GM19397 (cell line): ENCODE results near the gene PRR35.

Source experiments
- ATAC-seq: cut with Tn5 transposase; IDR thresholded peaks from one replicate; pipeline ENCODE4 v1.9.1; 2021; ENCODE audit warnings: mild to moderate bottlenecking, moderate library complexity; ENCODE audit not compliant: unreplicated experiment

PRR35 gene

DNA sequence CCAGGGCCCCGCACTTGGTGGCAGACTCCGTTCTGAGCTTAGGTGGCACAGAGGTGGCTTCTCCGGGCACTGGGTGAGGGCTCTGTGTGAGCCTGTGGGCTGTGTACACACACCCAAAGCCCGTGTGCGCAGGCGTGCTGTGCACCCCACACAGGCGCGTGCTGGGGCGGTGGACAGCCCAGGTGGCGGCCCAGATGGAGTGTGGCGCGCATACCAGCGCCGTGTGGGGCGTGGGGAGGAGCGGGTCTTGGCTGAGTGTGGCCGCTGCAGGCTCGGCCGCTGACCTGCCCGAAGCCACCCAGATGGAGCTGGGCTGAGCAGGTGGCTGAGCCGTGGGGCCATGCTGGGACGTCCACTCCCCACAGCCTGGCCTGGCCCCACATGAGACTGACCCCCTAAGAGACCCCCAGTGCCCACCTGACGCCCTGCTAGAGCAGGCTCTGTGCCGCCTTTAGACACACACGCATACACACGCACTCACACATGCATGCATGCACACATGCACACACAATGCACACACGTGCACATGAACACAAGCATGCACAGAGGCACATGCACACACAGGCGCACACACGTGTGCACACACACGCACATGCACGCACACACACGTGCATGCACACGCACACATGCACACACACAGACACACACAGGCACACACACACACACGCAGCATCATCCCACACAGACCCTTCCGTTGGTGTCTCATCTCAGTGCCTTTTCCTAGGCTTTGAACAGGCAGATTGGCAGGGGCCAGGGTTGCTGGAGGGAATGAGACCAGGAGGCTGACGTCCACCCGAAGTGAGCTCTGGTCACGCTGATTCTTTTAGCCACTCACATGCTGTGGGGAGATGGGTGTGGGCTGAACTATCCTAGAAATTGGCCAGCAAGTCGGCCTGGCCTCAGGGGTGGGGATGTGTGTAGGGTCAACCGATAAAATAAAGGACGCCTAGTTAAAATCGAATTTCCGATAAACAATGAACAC lies 2.1 kb downstream of the PRR35 start:
- no peak for ATAC-seq

DNA sequence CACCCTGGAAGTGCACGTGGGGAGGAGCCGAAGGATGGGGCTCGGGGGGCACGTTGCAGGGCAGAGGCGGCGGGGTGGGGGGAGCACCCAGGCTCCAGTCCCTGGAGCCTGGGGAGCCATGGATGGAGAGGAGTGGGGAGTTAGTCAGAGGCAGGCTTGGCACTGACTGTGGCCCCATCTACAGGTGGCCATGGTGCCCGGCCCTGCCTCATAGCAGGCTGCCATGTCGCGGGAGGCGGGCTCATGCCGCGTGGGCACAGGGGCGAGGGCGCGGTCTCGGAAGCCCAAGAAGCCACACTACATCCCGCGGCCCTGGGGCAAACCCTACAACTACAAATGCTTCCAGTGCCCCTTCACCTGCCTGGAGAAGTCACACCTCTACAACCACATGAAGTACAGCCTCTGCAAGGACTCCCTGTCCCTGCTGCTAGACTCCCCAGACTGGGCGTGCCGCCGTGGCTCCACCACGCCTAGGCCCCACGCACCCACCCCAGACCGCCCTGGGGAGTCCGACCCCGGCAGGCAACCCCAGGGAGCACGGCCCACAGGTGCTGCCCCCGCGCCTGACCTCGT lies 3.0 kb downstream of the PRR35 start:
- ATAC-seq, result no peak

DNA sequence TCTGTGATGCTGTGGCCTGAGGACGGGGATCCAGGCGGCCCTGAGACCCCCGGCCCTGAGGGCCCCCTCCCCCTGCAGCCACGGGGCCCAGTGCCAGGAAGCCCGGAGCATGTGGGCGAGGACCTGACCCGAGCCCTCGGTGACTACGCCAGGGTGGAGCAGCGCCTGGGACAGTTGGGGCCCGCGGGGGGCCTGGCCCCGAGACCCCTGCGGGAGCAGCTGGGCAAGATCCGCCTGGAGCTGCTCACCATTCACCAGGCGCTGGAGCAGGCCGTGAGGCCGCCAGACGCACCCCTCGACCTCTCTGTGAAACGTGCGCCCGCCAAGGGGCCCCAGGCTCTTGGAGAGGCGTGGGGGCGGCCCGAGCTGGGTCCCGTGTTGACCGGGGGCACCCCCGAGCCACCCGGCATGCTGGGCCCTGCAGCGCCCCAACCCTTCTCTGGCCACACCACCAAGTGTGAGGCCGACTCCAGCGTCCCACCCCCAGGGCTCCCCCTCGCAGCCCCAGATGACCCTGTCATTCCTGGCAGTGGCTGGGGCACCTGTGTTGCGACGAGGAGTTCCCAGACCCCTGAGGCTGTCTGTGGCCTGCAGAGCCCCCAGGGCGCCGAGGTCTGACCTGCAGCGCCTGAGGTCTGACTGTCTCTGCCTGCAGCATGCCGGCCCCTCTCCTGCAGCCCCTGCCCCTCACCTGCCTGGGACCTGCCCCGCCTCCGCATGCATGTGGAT lies 4.7 kb downstream of the PRR35 start:
- no peak for ATAC-seq

DNA sequence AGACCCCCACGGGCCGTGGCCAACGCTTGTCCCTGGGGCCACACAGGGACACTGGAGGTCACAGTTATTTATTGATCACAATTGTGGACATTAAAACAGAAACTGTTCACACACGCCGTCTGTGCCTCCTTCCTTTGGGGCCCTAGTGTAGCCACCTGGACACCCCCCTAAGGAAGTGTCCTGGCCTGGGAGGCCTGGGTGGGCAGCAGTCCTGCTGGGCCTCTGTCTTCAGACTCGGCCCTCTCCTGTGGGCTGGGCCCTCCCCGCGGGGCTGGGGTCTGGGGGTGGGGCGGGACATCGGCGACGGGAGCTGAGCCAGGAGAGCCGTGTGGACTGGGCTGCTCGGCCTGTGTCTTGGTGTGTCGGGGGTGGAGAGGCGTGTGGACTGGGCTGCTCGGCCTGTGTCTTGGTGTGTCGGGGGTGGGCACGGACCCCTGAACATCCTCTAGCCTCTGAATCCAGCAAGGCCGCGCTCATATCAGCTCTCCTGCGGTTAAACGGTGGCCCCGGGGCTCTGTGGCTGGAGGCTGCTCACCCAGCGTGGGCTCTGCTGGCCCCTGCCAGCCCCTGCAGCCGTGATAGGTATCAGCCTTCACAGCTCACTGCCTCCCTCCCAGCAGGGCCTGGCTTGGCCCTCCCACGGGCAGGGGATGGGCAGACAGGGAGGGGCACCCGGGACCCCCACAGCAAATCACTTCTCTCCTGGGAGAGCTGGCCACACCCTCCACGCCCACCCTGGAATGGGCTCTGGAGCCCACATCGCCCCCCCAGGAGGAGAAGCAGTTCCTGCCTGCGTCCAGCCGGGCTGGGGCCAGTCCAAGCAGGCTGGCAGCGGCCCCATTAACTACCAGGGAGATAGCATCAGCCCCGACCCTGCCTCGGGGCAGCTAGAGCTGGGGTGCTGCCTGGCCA lies 5.5 kb downstream of the PRR35 start:
- no peak for ATAC-seq

DNA sequence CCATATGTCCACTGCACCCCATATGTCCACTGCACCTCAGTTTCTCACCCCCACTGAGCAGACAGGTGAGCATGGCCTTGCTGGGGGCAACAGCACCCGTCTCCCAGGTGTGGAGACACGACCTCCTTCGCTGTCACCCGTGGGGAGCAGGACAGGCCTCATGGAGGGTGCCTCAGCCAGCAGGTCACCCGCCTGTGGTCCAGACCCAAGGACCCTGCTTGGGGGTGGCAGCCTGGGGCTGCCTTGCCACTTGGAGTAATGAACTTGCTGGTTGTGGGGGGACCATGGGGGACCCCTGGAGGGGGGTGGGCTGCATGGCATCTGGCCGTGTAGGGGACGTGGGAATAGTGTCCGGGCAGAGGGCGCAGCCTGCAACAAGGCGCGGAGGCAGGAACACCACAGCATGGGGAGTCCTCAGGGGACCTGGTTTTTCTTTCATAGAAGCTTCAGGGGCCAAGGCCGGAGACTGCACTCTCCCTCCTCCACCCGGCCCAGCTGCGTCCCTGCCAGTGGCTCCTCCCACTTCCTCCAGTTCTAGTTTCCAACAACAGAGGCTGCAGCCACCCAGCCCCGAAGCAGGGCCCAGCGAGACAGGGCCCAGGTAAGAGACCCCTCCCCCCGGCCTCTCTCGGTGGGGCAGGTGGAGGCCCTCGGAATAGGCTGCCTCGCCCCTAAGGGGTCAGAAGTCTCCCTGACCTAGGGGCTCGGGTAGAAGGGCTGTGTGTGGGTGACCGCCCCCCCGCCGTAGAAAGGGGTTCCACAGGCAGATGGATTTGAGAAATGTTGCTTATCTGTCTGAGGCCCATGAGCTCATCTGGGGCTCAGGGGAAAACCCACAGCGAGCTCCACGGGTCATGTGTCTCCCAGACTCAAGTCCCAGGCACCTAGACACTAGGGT lies 6.5 kb downstream of the PRR35 start, which contains the start of gene NHLRC4:
NHLRC4 (plus strand) TSS at position 531 of the 898 bp plus-strand sequence. CDS start 1,043 bp downstream, outside the sequence.
- no peak for ATAC-seq

DNA sequence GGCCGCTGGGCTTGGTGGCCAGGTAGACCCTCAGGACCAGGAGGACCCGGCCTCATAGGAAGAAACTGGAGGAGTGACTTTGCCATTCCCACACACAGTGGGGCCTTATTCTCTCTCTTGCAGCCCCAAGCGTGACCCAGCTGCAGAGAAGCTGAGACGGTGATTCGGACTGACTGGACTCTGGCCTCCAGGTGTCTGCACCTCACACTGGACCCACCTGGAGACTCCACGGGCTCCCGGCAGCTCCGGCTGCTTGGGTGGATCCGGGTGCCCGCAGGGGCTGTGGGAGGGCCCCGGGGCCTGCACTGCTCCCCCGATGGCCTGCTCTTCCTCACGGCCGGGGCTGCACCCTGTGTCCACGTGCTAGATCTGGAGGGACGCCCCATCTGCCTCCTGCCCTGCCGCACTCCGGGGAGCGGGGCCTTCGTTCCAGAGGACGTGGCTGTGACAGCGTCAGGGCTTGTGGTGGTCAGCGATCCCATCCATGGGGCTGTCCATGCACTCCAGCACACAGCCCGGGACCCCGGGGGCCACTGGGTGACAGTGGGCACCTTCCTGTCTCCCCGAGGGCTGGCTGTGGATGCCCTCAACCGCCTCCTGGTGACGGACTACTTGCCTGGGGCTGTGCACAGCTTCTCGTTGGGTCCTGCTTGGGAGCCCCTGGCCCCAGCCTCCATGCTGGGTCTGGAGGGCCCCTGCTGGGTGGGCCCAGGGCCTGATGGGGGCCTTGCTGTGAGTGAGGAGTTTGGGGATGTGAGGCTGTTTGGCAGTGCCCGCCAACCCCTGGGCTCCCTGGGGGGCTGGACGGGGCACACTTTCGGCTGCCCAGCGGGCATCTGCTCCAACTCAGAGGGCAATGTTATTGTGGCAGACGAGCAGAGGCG lies 7.4 kb downstream of the PRR35 start:
- no peak for ATAC-seq

DNA sequence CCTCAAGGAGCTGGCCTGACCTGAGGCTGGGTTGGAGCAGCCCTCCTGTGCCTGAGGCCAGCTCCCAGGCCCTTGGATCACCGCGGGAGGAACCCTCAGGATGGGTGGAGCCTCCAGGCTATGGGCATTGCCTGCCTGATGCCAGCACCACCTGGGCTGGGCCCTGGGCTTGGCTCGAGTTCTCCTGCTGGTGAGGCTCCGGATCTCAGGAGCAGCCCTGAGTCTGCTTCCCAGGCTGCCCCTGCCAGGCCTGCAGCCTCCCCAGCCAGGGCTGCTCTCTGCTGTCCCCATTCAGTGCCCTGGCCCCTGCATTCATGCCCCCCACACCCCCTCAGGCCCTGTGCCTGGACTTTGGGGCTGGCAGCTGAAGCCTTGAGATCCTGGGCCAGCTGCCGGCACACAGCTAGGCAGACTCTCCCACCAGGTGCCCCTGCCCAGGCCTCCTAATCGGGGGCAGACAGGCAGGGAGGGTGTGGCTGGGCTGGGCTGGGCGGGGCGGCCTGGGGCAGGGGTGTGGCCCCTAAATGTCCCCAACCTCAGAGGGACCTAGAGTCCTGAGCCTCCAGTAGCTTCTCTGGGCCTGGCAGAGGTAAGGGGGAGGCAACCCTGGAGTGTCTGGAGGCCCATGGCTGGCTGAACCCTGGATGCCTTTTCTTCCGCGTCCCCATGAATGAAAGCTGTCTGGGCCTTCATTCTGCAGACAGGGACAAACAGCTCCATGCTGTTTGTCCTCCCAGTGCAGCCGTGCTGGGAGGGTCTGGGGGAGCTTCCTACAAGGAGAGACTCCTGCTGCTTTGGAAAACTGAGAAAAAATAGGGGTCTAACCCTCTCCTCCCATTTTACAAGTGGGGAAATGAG lies 8.4 kb downstream of the PRR35 start:
- no peak for ATAC-seq

DNA sequence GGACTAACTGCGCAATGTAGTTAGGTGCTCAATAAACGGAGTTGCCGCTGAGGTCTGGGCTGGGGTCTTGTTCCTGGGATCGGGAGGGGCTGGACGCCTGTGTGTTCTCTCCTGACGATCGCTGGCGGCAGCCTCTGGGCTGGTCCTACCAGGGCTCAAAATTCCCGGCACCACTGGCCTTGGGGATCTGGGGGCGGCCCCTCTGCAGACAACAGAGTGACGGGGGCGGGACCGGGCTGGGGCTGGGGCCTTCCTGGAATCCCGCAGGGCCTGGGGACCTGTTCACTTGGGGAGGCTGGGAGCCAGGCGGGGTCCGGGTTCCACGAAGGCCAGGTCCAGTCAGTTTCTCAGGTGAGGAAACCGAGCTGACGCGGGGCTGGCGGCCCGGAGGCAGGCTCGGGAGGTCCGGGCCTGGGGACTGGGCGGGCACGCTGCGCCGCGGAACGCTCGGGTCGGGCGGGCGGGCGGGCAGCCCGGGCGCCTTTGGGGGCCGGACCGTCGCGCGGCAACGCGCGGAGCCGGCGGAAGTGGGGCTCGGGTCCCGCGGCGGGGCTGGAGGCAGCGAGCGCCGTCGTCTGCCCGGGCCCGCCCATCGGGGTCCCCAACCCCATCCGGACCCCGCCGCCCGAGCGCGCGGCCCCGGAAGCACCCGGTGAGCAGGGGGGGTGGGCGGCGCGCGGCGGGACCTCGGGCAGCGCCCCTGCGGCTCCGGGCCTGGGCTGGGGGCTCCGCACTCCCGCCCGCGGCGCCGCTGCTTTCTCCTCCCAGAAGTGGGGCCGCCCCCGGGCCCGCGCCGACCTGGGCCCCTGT lies 9.5 kb downstream of the PRR35 start, which contains the start of gene PIGQ:
PIGQ (plus strand) TSS at position 524 of the 810 bp plus-strand sequence. CDS start 4,107 bp downstream, outside the sequence.
- no peak for ATAC-seq

DNA sequence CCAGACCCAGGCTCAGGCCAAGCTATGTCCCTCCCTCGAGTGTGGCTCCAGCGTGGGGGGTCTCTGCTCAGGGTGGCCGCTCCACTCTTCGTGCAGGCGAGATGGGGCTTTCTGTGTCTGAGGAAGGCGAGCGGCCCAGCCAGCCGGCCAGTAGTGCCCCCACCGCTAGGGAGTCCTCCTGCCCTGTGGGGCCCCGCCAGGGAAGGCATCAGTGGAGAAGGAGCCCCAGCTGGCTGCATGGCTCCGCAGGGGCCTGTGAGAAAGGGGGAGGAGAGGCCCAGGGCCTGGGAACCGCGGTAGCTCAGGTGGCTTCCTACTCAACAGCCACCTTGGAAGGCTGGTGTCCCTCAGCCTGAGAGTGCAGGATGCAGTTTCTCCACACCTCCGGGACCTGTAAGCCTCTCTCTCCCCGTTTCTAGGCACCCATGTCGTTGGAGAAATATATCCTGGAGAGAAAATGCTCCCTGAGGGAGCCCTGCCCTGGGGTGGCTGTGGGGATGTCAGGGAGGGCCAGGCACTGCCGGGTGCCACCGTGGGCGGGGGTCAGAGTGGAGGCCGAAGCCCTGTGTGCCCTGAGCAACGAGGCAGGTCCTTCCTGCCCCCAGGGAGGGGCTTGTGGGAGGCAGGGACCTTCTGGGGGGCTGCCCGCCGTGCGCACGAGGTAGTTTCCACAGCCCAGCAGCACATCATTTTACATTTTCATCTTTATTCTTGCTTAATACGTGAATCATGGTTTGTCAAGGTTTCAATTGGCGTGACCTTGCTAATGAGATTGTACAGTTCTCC lies 12.9 kb downstream of the PRR35 start:
- ATAC-seq, result no peak

DNA sequence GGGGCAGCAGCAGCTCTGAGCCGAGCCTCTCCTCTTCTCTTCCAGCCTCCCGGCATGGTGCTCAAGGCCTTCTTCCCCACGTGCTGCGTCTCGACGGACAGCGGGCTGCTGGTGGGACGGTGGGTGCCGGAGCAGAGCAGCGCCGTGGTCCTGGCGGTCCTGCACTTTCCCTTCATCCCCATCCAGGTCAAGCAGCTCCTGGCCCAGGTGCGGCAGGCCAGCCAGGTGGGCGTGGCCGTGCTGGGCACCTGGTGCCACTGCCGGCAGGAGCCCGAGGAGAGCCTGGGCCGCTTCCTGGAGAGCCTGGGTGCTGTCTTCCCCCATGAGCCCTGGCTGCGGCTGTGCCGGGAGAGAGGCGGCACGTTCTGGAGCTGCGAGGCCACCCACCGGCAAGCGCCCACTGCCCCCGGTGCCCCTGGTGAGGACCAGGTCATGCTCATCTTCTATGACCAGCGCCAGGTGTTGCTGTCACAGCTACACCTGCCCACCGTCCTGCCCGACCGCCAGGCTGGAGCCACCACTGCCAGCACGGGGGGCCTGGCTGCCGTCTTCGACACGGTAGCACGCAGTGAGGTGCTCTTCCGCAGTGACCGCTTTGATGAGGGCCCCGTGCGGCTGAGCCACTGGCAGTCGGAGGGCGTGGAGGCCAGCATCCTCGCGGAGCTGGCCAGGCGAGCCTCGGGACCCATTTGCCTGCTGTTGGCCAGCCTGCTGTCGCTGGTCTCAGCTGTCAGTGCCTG lies 14.0 kb downstream of the PRR35 start:
- no peak for ATAC-seq

DNA sequence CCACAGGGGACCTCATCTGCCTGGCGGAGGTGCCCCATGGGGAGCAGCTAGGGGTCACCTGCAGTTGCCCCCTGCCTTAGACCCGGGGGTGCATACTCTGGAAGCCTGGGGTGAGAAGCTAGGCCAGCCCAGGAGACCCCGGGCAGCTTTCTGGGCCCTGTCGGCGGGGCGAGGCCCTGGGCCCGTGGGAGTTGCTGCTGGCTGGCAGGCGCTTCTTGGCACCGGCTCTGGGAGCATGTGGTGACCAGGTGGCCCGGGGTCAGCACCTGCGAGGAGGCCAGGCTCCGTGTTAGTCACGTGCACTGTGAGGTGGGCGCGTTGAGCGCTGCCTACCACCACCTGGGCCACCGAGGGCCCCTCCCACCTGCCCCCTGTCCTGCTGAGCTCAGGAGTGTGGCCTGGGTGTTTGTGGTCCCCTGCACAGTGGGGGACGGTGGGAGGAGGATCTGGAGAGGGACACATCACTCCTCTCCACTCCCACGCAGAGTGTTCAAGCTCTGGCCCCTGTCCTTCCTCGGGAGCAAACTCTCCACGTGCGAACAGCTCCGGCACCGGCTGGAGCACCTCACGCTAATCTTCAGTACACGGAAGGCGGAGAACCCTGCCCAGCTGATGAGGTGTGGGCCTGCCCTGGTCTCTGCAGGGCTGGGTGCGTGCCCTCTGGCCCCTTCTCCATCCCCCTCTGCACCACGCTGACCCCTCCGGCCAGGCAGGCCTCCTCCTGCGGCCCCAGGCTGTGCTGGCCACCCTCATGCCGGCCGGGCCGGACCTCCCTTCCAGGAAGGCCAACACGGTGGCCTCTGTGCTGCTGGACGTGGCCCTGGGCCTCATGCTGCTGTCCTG lies 15.4 kb downstream of the PRR35 start:
- no peak for ATAC-seq

DNA sequence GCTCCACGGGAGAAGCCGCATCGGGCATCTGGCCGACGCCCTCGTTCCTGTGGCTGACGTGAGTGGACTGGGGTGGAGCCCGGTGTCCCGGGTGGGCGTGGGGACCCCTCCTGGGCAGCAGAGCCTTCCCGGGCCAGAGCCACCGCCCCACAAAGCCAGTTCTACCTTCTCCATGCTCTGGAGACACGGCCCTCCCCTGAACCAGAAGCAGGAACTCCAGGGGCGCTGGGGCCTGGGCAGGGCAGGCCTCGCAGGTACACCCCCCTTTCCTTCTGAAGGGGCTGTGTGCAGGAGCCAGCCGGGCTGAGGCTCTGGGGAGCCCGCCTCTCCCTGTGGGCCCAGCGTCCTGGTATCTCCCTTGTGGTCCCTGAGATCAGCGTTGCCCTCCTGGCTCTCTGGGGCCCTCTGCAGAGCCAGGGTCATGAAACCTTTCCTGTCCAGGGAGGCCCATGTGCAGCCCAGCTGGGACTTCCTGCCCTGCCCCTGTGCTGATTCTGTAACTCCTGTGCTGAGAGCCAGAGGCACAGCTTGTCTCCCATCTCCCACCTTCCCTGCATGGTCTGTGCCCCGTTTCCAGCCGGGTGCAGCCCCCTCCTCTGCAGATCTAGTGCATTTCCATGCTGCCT lies 16.1 kb downstream of the PRR35 start:
- ATAC-seq, result no peak

DNA sequence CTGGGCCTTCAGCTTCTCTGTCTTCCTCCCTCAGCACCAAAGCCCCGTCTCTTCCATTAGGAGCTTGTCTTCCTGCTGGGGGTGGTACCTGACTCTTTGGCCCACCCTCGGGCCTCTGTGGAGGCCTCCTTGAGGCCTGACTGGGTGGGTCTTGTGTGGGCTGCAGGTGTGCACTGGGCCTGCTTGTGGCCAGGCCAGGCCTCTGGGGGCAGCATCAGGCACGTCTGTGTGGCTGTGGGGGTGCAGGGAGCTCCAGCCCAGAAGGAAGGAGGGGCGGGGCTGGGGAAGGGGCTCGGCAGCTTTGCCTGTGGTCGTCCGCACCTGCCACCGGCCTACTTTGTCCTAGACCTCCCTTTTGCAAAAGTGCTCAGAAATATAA lies 16.6 kb downstream of the PRR35 start:
- no peak for ATAC-seq

DNA sequence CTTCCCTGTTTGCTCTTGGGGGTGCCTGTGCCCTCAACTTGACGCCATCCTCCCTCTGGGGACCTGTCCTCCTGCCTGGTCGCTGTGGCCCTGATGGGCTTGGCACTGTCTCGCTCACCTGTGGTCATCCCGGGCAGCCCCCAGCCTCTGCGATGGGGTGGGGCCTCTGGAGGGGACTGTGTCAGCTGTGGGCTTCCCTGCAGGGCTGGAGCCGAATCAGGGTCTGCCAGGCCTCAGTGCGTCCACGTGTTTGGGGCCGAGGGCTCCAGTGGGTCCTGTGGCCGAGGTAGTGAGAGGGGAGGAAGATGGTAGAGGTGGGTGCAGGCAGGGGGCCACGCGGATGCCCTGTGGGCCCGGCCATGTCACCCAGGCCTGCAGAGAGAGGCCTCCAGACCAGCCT lies 17.6 kb downstream of the PRR35 start:
- ATAC-seq, result no peak
